Measurements from ENCODE around the gene GJA4. TPM values are rescaled to one million over a fixed set of nuclear protein-coding genes. Genes with fewer than 3 reads are reported as not detected.

The GJA4 gene
- total and polyA plus RNA-seq, 2 donors (not counting 1 experiment from before 2014, with no cell fraction given) = not detected

GRCh38 chr1:34786521-34787325, 6.1 kb upstream of the GJA4 start:
- Histone ChIP-seq H3K4me3 (replicated peaks in 1 of 4; ENCODE audit: control extremely low read depth in 1 of 4, insufficient read depth in 1 of 4, low read depth in 3 of 4, low read length in 4 of 4) (no peak overlapping the region), H3K9me3 (ENCODE audit: control insufficient read depth, insufficient read depth, low read depth, low read length) (no peaks in the 10 kb centered on the region), H3K36me3 (ENCODE audit: control insufficient read depth, insufficient read depth, low read length) (no peaks in the 10 kb centered on the region), H3K9ac (ENCODE audit: insufficient read depth, low read length) (no peak overlapping the region), H4K20me1 (ENCODE audit: control insufficient read depth, extremely low read depth, insufficient read depth, low read length) (no peaks in the 10 kb centered on the region), H2AFZ (ENCODE audit: low read length) (no peak overlapping the region), H3K4me1 (ENCODE audit: control insufficient read depth, extremely low read depth, insufficient read depth, low read length) (peaks cover 2% of the 10 kb centered on the region), H3K27ac (ENCODE audit: insufficient read depth, low read length) (no peak overlapping the region), H3K27me3 (ENCODE audit: control insufficient read depth, insufficient read depth, low read length) (peaks cover 9% of the 10 kb centered on the region), H3K79me2 (ENCODE audit: control insufficient read depth, insufficient read depth, low read length) (no peaks in the 10 kb centered on the region), H3K4me2 (ENCODE audit: extremely low read depth, insufficient read depth, low read length) (no peak overlapping the region)
- DNase-seq (ENCODE audit: low read depth in 2 of 2) = peak; percentile 56 to 70
- TF ChIP-seq, protein P1, sequence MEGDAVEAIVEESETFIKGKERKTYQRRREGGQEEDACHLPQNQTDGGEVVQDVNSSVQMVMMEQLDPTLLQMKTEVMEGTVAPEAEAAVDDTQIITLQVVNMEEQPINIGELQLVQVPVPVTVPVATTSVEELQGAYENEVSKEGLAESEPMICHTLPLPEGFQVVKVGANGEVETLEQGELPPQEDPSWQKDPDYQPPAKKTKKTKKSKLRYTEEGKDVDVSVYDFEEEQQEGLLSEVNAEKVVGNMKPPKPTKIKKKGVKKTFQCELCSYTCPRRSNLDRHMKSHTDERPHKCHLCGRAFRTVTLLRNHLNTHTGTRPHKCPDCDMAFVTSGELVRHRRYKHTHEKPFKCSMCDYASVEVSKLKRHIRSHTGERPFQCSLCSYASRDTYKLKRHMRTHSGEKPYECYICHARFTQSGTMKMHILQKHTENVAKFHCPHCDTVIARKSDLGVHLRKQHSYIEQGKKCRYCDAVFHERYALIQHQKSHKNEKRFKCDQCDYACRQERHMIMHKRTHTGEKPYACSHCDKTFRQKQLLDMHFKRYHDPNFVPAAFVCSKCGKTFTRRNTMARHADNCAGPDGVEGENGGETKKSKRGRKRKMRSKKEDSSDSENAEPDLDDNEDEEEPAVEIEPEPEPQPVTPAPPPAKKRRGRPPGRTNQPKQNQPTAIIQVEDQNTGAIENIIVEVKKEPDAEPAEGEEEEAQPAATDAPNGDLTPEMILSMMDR (conservative IDR thresholded peaks at IDR 0.05 in 1 of 2, IDR thresholded peaks at IDR 0.05 in 1 of 2; ENCODE audit: low read depth in 1 of 2, low read length in 2 of 2) = peak; percentile 85 to 92
- no peak for TF ChIP-seq EZH2 (IDR thresholded peaks at IDR 0.05; ENCODE audit: low read length, missing control alignments)

- Histone ChIP-seq H3K36me3 (ENCODE audit: control insufficient read depth, insufficient read depth, low read length) (no peaks in the 10 kb centered on the region), H4K20me1 (ENCODE audit: control insufficient read depth, extremely low read depth, insufficient read depth, low read length) (no peaks in the 10 kb centered on the region), H3K4me1 (ENCODE audit: control insufficient read depth, extremely low read depth, insufficient read depth, low read length) (peaks cover 2% of the 10 kb centered on the region), H3K27me3 (ENCODE audit: control insufficient read depth, insufficient read depth, low read length) (peaks cover 10% of the 10 kb centered on the region), H3K9ac (ENCODE audit: insufficient read depth, low read length) (no peak overlapping the region), H3K4me2 (ENCODE audit: extremely low read depth, insufficient read depth, low read length) (no peak overlapping the region), H2AFZ (ENCODE audit: low read length) (no peak overlapping the region), H3K79me2 (ENCODE audit: control insufficient read depth, insufficient read depth, low read length) (no peaks in the 10 kb centered on the region), H3K9me3 (ENCODE audit: control insufficient read depth, insufficient read depth, low read depth, low read length) (no peaks in the 10 kb centered on the region), H3K27ac (ENCODE audit: insufficient read depth, low read length) (no peak overlapping the region), H3K4me3 (replicated peaks in 1 of 4; ENCODE audit: control extremely low read depth in 1 of 4, insufficient read depth in 1 of 4, low read depth in 3 of 4, low read length in 4 of 4) (no peak overlapping the region)
- peak in 1 of 2 donors; percentile 19 for DNase-seq (ENCODE audit: low read depth in 2 of 2)
- TF ChIP-seq, protein P1 (conservative IDR thresholded peaks at IDR 0.05 in 1 of 2, IDR thresholded peaks at IDR 0.05 in 1 of 2; ENCODE audit: low read depth in 1 of 2, low read length in 2 of 2) = peak in 1 of 2 donors; percentile 17
- no peak for TF ChIP-seq EZH2 (IDR thresholded peaks at IDR 0.05; ENCODE audit: low read length, missing control alignments)
These were observed 5.1 kb upstream of the GJA4 start for GRCh38 chr1:34787461-34788420.

DNA sequence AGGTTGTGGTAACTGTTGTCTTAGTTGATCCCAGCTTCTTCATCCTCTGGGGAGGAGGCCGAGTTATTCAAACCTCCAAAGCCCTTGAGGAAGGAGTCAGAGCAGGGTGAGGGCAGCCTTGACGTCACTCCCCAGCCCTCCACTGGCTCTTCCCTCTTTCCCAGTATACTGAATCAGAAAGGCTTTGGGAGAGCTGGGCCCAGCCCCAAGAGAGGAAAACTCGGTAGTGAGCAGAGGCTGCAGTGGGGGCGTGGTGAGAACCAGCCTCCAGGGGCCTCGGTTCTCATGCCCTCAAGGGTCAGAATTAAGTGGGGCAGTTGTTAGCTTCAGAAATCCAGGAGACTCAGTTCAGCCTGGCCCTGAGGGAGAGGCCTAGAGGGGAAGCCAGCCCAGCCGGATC, 1.8 kb upstream of the GJA4 start:
- TF ChIP-seq, protein P1 (conservative IDR thresholded peaks at IDR 0.05 in 1 of 2, IDR thresholded peaks at IDR 0.05 in 1 of 2; ENCODE audit: low read depth in 1 of 2, low read length in 2 of 2) = no peak
- TF ChIP-seq EZH2 (IDR thresholded peaks at IDR 0.05; ENCODE audit: low read length, missing control alignments) = no peak
- no peaks in the 10 kb centered on the region for H3K79me2 ChIP-seq (ENCODE audit: control insufficient read depth, insufficient read depth, low read length)
- no peak overlapping the region for H3K4me2 ChIP-seq (ENCODE audit: extremely low read depth, insufficient read depth, low read length)
- H2AFZ ChIP-seq (ENCODE audit: low read length) = no peak overlapping the region
- H3K36me3 ChIP-seq (ENCODE audit: control insufficient read depth, insufficient read depth, low read length) = no peaks in the 10 kb centered on the region
- H3K4me3 ChIP-seq (replicated peaks in 1 of 4; ENCODE audit: control extremely low read depth in 1 of 4, insufficient read depth in 1 of 4, low read depth in 3 of 4, low read length in 4 of 4) = no peak overlapping the region
- H4K20me1 ChIP-seq (ENCODE audit: control insufficient read depth, extremely low read depth, insufficient read depth, low read length) = no peaks in the 10 kb centered on the region
- no peaks in the 10 kb centered on the region for H3K9me3 ChIP-seq (ENCODE audit: control insufficient read depth, insufficient read depth, low read depth, low read length)
- peaks cover 22% of the 10 kb centered on the region for H3K27me3 ChIP-seq (ENCODE audit: control insufficient read depth, insufficient read depth, low read length)
- H3K9ac ChIP-seq (ENCODE audit: insufficient read depth, low read length) = no peak overlapping the region
- H3K27ac ChIP-seq (ENCODE audit: insufficient read depth, low read length) = no peak overlapping the region
- H3K4me1 ChIP-seq (ENCODE audit: control insufficient read depth, extremely low read depth, insufficient read depth, low read length) = peaks cover 2% of the 10 kb centered on the region
- no peak for DNase-seq (ENCODE audit: low read depth in 2 of 2)

Data from fibroblast of lung (primary cell).